ENCODE results near the gene INSIG1. TPM values are rescaled to one million over a fixed set of nuclear protein-coding genes. Genes with fewer than 3 reads are reported as not detected.

Gene INSIG1
- total and polyA plus RNA-seq, 2 donors (not counting 3 experiments of a cell fraction or from before 2014, with no cell fraction given) = 79.3 to 102 TPM

- Histone ChIP-seq H3K4me2 (ENCODE audit: insufficient read depth, low read length) (no peak overlapping the region), H3K4me3 (replicated peaks in 1 of 3; ENCODE audit: insufficient read depth in 1 of 3, low read depth in 1 of 3, low read length in 3 of 3) (no peak overlapping the region), H3K9me1 (replicated peaks; ENCODE audit: control insufficient read depth, extremely low read depth, insufficient read depth, low read length) (no peaks in the 10 kb centered on the region), H3K4me1 (ENCODE audit: control insufficient read depth, extremely low read depth, insufficient read depth, low read length) (no peaks in the 10 kb centered on the region), H2AFZ (ENCODE audit: low read depth, low read length) (no peak overlapping the region), H4K20me1 (replicated peaks; ENCODE audit: control insufficient read depth, extremely low read depth, insufficient read depth, low read length) (no peaks in the 10 kb centered on the region), H3K9ac (replicated peaks; ENCODE audit: extremely low read depth, insufficient read depth, low read length) (no peak overlapping the region), H3K36me3 (ENCODE audit: control insufficient read depth in 2 of 2, extremely low read depth in 1 of 2, insufficient read depth in 2 of 2, low read length in 2 of 2) (no peaks in the 10 kb centered on the region), H3K79me2 (ENCODE audit: control insufficient read depth, insufficient read depth, low read length) (no peaks in the 10 kb centered on the region), H3K9me3 (replicated peaks; ENCODE audit: control insufficient read depth, insufficient read depth, low read length) (no peaks in the 10 kb centered on the region), H3K27ac (ENCODE audit: insufficient read depth, low read depth, low read length) (no peak overlapping the region), H3K27me3 (ENCODE audit: control insufficient read depth in 2 of 2, insufficient read depth in 2 of 2, low read length in 2 of 2) (peaks cover 2 to 5% of the 10 kb centered on the region in 2 experiments)
- BruUV-seq (replicated peaks) = no TSS peak
- POLR2A ChIA-PET = no interaction called here
- TF ChIP-seq MAX (IDR thresholded peaks at IDR 0.05; ENCODE audit: insufficient read depth, insufficient read length) (no peak), FOS (IDR thresholded peaks at IDR 0.05; ENCODE audit: borderline replicate concordance, insufficient read depth, low read length) (no peak), EZH2 (IDR thresholded peaks at IDR 0.05; ENCODE audit: borderline replicate concordance, low read depth, low read length, severe bottlenecking) (no peak), GATA2 (IDR thresholded peaks at IDR 0.05; ENCODE audit: insufficient read depth, insufficient read length, low read depth, low read length) (no peak), CTCF (IDR thresholded peaks at IDR 0.05; ENCODE audit: extremely low read depth in 1 of 2, insufficient read depth in 1 of 2, low read depth in 1 of 2, low read length in 2 of 2) (no peak), POLR2AphosphoS5 (IDR thresholded peaks at IDR 0.05; ENCODE audit: insufficient read depth, low read depth, low read length) (no peak), JUN (IDR thresholded peaks at IDR 0.05; ENCODE audit: borderline replicate concordance, insufficient read depth, insufficient read length, low read depth) (no peak)
- intact Hi-C loops (cut with micrococcal nuclease) (no loop called here), dilution Hi-C loops (cut with MboI; ENCODE audit: extremely low pct_ligation_motif_present, low sequenced_read_pairs) (loop anchor here (25.0 kb wide), 1 partner anchor 142 kb away; no protein-coding TSS in a partner anchor)
- CTCF ChIA-PET = no interaction called here
- FAIRE-seq (no peak), DNase-seq (ENCODE audit: low read depth, low spot score) (no peak)
These were observed 31.5 kb downstream of the INSIG1 start for GRCh38 chr7:155329225-155329624.
